ENCODE measurements around the gene ANO10. TPM values are rescaled to one million over a fixed set of nuclear protein-coding genes. Genes with fewer than 3 reads are reported as not detected.

ANO10 gene
- total and polyA plus RNA-seq, 2 donors (not counting 3 experiments of a cell fraction or from before 2014, with no cell fraction given) = 28.4 to 45.8 TPM

DNA sequence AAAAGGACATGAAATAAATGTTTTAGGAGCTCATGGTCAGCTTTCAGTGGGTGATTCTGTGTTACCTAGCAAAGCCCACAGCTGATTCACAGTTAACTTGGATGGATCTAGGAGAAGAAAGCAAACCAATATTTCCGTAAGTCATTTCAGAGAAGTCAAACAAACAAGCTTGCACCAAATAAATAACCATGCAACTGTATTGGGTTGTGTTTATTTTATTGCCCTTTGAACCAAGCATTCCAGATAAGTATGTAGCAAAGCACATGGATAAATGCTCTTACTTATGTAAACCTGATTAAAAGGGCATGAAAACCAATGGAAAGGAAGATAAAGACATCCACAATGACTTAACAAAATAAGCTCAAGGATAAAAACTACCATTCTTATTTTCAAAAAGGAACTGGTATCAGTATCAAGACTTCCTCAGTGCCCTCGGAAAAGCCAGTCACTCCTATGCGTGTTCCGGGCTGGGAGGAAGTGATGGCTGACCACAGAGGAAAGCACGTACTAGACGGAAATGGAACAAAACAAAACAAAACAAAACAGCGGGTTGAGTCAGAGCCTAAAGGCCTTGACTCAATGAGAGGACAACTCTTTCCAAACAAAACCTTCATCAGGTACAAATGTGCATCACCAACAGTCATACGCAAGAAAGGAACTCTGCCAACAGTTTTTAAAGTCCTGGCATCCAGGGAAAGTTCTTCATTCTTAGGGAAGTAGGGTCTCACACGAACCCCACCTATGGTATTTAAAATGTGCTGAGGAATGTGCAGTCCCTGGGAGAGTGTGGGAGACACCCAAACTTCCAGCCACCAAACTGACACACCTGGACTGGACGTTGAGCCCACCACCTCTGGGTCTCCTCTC is 232.2 kb downstream of the ANO10 start:
- no peaks in the 10 kb centered on the region for H3K36me3 ChIP-seq (ENCODE audit: control insufficient read depth in 2 of 2, extremely low read depth in 1 of 2, insufficient read depth in 2 of 2, low read length in 2 of 2)
- no peaks in the 10 kb centered on the region for H3K9me1 ChIP-seq (replicated peaks; ENCODE audit: control insufficient read depth, extremely low read depth, insufficient read depth, low read length)
- H3K27ac ChIP-seq (ENCODE audit: insufficient read depth, low read depth, low read length) = peak overlapping the region; percentile 97
- peaks cover 68% of the 10 kb centered on the region for H3K4me1 ChIP-seq (ENCODE audit: control insufficient read depth, extremely low read depth, insufficient read depth, low read length)
- POLR2A ChIA-PET = interaction anchor here (0.9 to 1.7 kb wide), 7 partner anchors 12 to 228 kb away, joined by 3 to 8 read pairs (median 4); partner anchors contain the start of gene SNRK
- no peaks in the 10 kb centered on the region for H4K20me1 ChIP-seq (replicated peaks; ENCODE audit: control insufficient read depth, extremely low read depth, insufficient read depth, low read length)
- DNase-seq (ENCODE audit: low read depth, low spot score) = peak; percentile 97
- intact Hi-C loops (cut with micrococcal nuclease) (loop anchor here (1.0 to 10.0 kb wide), 13 partner anchors 16 to 303 kb away; partner anchors contain the start of genes ABHD5, ANO10 and SNRK), dilution Hi-C loops (cut with MboI; ENCODE audit: extremely low pct_ligation_motif_present, low sequenced_read_pairs) (loop anchor here (25.0 kb wide), 1 partner anchor 202 kb away; no protein-coding TSS in a partner anchor)
- H3K79me2 ChIP-seq (ENCODE audit: control insufficient read depth, insufficient read depth, low read length) = peaks cover 13% of the 10 kb centered on the region
- no peak overlapping the region for H3K4me3 ChIP-seq (replicated peaks in 1 of 3; ENCODE audit: insufficient read depth in 1 of 3, low read depth in 1 of 3, low read length in 3 of 3)
- TF ChIP-seq POLR2A (IDR thresholded peaks at IDR 0.05; ENCODE audit: low read depth, low read length) (peak; percentile 90), POLR2AphosphoS5 (IDR thresholded peaks at IDR 0.05; ENCODE audit: insufficient read depth, low read depth, low read length) (peak; percentile 96), FOS (IDR thresholded peaks at IDR 0.05; ENCODE audit: borderline replicate concordance, insufficient read depth, low read length) (peak; percentile 100), JUN (IDR thresholded peaks at IDR 0.05; ENCODE audit: borderline replicate concordance, insufficient read depth, insufficient read length, low read depth) (peak; percentile 95), MYC (IDR thresholded peaks at IDR 0.05; ENCODE audit: low read depth, low read length) (peak; percentile 6), GATA2 (IDR thresholded peaks at IDR 0.05; ENCODE audit: insufficient read depth, insufficient read length, low read depth, low read length) (peak; percentile 98)
- TF ChIP-seq, protein P1, sequence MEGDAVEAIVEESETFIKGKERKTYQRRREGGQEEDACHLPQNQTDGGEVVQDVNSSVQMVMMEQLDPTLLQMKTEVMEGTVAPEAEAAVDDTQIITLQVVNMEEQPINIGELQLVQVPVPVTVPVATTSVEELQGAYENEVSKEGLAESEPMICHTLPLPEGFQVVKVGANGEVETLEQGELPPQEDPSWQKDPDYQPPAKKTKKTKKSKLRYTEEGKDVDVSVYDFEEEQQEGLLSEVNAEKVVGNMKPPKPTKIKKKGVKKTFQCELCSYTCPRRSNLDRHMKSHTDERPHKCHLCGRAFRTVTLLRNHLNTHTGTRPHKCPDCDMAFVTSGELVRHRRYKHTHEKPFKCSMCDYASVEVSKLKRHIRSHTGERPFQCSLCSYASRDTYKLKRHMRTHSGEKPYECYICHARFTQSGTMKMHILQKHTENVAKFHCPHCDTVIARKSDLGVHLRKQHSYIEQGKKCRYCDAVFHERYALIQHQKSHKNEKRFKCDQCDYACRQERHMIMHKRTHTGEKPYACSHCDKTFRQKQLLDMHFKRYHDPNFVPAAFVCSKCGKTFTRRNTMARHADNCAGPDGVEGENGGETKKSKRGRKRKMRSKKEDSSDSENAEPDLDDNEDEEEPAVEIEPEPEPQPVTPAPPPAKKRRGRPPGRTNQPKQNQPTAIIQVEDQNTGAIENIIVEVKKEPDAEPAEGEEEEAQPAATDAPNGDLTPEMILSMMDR (IDR thresholded peaks at IDR 0.05; ENCODE audit: extremely low read depth in 1 of 2, insufficient read depth in 1 of 2, low read depth in 1 of 2, low read length in 2 of 2) = no peak
- TF ChIP-seq, protein P2, sequence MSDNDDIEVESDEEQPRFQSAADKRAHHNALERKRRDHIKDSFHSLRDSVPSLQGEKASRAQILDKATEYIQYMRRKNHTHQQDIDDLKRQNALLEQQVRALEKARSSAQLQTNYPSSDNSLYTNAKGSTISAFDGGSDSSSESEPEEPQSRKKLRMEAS (IDR thresholded peaks at IDR 0.05; ENCODE audit: insufficient read depth, insufficient read length) = no peak
- FAIRE-seq = peak; percentile 100
- no peaks in the 10 kb centered on the region for H3K9me3 ChIP-seq (replicated peaks; ENCODE audit: control insufficient read depth, insufficient read depth, low read length)
- no TSS peak for BruUV-seq (replicated peaks)
- no peak overlapping the region for H2AFZ ChIP-seq (ENCODE audit: low read depth, low read length)
- peak overlapping the region; percentile 58 for H3K4me2 ChIP-seq (ENCODE audit: insufficient read depth, low read length)
- peak overlapping the region; percentile 91 for H3K9ac ChIP-seq (replicated peaks; ENCODE audit: extremely low read depth, insufficient read depth, low read length)
- CTCF ChIA-PET = interaction anchor here (0.8 to 3.4 kb wide), 24 partner anchors 10 to 809 kb away, joined by 3 to 56 read pairs (median 5); partner anchors contain the start of gene SNRK
- H3K27me3 ChIP-seq (ENCODE audit: control insufficient read depth in 2 of 2, insufficient read depth in 2 of 2, low read length in 2 of 2) = no peaks in the 10 kb centered on the region
